Mesendoderm (in vitro differentiated cells): ENCODE results near the gene ZNF747.

Source experiments
- DNase-seq: peaks from one replicate; pipeline ENCODE4 v3.0.0; 2013
- H2AK5ac ChIP-seq: 2 replicates; pipeline ENCODE4 v1.6.1; 2013; ENCODE audit warnings: low read length, inconsistent platforms
- H2BK120ac ChIP-seq: 2 replicates; pipeline ENCODE4 v1.6.1; 2013; ENCODE audit warnings: low read depth, mild to moderate bottlenecking, low read length, moderate library complexity, mixed read lengths
- H2BK15ac ChIP-seq: replicated peaks from 2 replicates; pipeline ENCODE4 v1.6.1; 2013; ENCODE audit warnings: low read depth, mild to moderate bottlenecking, moderate library complexity
- H2BK5ac ChIP-seq: 2 replicates; pipeline ENCODE4 v1.6.1; 2013; ENCODE audit warnings: low read length, inconsistent platforms
- H3K18ac ChIP-seq: 2 replicates; pipeline ENCODE4 v1.6.1; 2013; ENCODE audit warnings: mild to moderate bottlenecking, low read length, mixed read lengths
- H3K23ac ChIP-seq: one replicate; pipeline ENCODE4 v1.6.1; 2013; ENCODE audit warnings: low read length
- H3K27ac ChIP-seq: 2 replicates; pipeline ENCODE4 v1.5.1; 2013; ENCODE audit warnings: low read depth, mild to moderate bottlenecking, inconsistent platforms, low read length, moderate library complexity
- H3K27me3 ChIP-seq: 2 replicates; pipeline ENCODE4 v1.6.1; 2013; ENCODE audit warnings: low read length, control low read depth, mild to moderate bottlenecking, inconsistent platforms; ENCODE audit not compliant: insufficient read depth, poor library complexity
- H3K36me3 ChIP-seq: 2 replicates; pipeline ENCODE4 v1.6.1; 2013; ENCODE audit warnings: low read length, inconsistent platforms; ENCODE audit not compliant: control insufficient read depth, insufficient read depth
- H3K4ac ChIP-seq: one replicate; pipeline ENCODE4 v1.6.1; 2013; ENCODE audit warnings: low read depth, mild to moderate bottlenecking, low read length, moderate library complexity
- H3K4me1 ChIP-seq: 2 replicates; pipeline ENCODE4 v1.6.1; 2013; ENCODE audit warnings: low read depth, low read length, inconsistent platforms; ENCODE audit not compliant: control insufficient read depth
- H3K4me2 ChIP-seq: 2 replicates; pipeline ENCODE4 v1.6.1; 2013; ENCODE audit warnings: low read length
- H3K4me3 ChIP-seq: 2 replicates; pipeline ENCODE4 v1.5.1; 2013; ENCODE audit warnings: mild to moderate bottlenecking, low read length
- H3K56ac ChIP-seq: one replicate; pipeline ENCODE4 v1.6.1; 2013; ENCODE audit warnings: low read length
- H3K79me1 ChIP-seq: 2 replicates; pipeline ENCODE4 v1.6.1; 2013; ENCODE audit warnings: low read length, inconsistent platforms
- H3K79me2 ChIP-seq: 2 replicates; pipeline ENCODE4 v1.6.1; 2013; ENCODE audit warnings: mild to moderate bottlenecking, low read length; ENCODE audit not compliant: control insufficient read depth, insufficient read depth
- H3K9ac ChIP-seq: 2 replicates; pipeline ENCODE4 v1.6.1; 2013; ENCODE audit warnings: low read length, inconsistent platforms
- H4K5ac ChIP-seq: one replicate; pipeline ENCODE4 v1.6.1; 2013; ENCODE audit warnings: low read length
- H4K8ac ChIP-seq: one replicate; pipeline ENCODE4 v1.6.1; 2013; ENCODE audit warnings: low read depth, mild to moderate bottlenecking, control low read depth, low read length, moderate library complexity
- WGBS: extraction: QIAGEN DNeasy Blood & Tissue Kit; methylation state at CpG from one replicate; pipeline ENCODE4 v1.1.7; 2013; ENCODE audit warnings: low lambda C conversion rate, missing lambda C conversion rate; ENCODE audit not compliant: insufficient coverage; ENCODE audit errors: extremely low coverage; 5-methylcytosine and 5-hydroxymethylcytosine counted together

Gene ZNF747

GRCh38 chr16:30558789-30559377 is 24.2 kb upstream of the ZNF747 start:
- no peak overlapping the region for H4K5ac ChIP-seq
- DNase-seq = no peak
- H3K79me1 ChIP-seq = peaks cover 3% of the 10 kb centered on the region
- peak overlapping the region; percentile 67 for H2AK5ac ChIP-seq
- no peaks in the 10 kb centered on the region for H3K36me3 ChIP-seq
- whole genome bisulfite sequencing = no CpG with 5 or more reads among the region's 21 CpGs
- H2BK120ac ChIP-seq = no peak overlapping the region
- H3K4ac ChIP-seq = peak overlapping the region; percentile 64
- no peak overlapping the region for H2BK15ac ChIP-seq
- no peaks in the 10 kb centered on the region for H3K27me3 ChIP-seq
- no peak overlapping the region for H4K8ac ChIP-seq
- H3K4me1 ChIP-seq = no peaks in the 10 kb centered on the region
- no peak overlapping the region for H3K4me3 ChIP-seq
- peak overlapping the region; percentile 60 for H3K27ac ChIP-seq
- H3K9ac ChIP-seq = peak overlapping the region; percentile 76
- H3K79me2 ChIP-seq = no peaks in the 10 kb centered on the region
- H3K4me2 ChIP-seq = peak overlapping the region; percentile 12
- peak overlapping the region; percentile 87 for H3K56ac ChIP-seq
- H3K23ac ChIP-seq = no peak overlapping the region
- no peak overlapping the region for H2BK5ac ChIP-seq
- H3K18ac ChIP-seq = no peak overlapping the region

GRCh38 chr16:30557957-30558788 is 23.5 kb upstream of the ZNF747 start, which contains the start of gene ZNF764:
ZNF764 (minus strand) TSS chr16:30558374; CDS start chr16:30558182, 192 bp downstream.
- Histone ChIP-seq H3K36me3 (no peaks in the 10 kb centered on the region), H3K4me2 (peak within 1 kb of the TSS; percentile 69), H3K4me3 (peak within 1 kb of the TSS; percentile 77), H3K27ac (peak within 1 kb of the TSS; percentile 95), H2BK5ac (peak within 1 kb of the TSS; percentile 55), H3K56ac (peak within 1 kb of the TSS; percentile 90), H2BK120ac (no peak within 1 kb of the TSS), H3K79me2 (no peaks in the 10 kb centered on the region), H3K4ac (peak within 1 kb of the TSS; percentile 64), H4K8ac (peak within 1 kb of the TSS; percentile 77), H3K4me1 (no peaks in the 10 kb centered on the region), H3K79me1 (peaks cover 5% of the 10 kb centered on the region), H4K5ac (no peak within 1 kb of the TSS), H3K27me3 (no peaks in the 10 kb centered on the region), H3K18ac (peak within 1 kb of the TSS; percentile 86), H3K23ac (peak within 1 kb of the TSS; percentile 97), H3K9ac (peak within 1 kb of the TSS; percentile 92), H2BK15ac (no peak within 1 kb of the TSS), H2AK5ac (peak within 1 kb of the TSS; percentile 67)
- peak; percentile 99 for DNase-seq
- WGBS = no CpG with 5 or more reads among the region's 74 CpGs

DNA sequence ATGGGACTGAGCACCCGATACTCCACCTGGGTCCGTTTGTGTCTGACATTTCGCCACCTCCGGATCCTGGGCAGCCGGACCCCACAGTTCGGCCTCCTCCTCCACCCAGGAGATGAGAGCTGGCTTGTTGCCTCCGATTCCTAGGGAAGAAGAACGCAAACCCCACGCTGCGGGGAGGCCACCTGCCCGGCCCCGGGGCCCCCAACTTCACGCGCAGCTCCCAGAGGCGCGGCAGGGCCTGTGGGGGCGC is 23.0 kb upstream of the ZNF747 start:
- no peak overlapping the region for H2BK120ac ChIP-seq
- H2BK5ac ChIP-seq = no peak overlapping the region
- H4K5ac ChIP-seq = no peak overlapping the region
- peak overlapping the region; percentile 46 for H3K4ac ChIP-seq
- H3K23ac ChIP-seq = peak overlapping the region; percentile 97
- H3K36me3 ChIP-seq = no peaks in the 10 kb centered on the region
- peak overlapping the region; percentile 86 for H3K18ac ChIP-seq
- no peaks in the 10 kb centered on the region for H3K27me3 ChIP-seq
- H4K8ac ChIP-seq = peak overlapping the region; percentile 77
- no CpG with 5 or more reads among the region's 17 CpGs for WGBS
- H2AK5ac ChIP-seq = no peak overlapping the region
- H3K4me1 ChIP-seq = no peaks in the 10 kb centered on the region
- no peak for DNase-seq
- H3K79me1 ChIP-seq = peaks cover 5% of the 10 kb centered on the region
- H2BK15ac ChIP-seq = no peak overlapping the region
- peak overlapping the region; percentile 69 for H3K4me2 ChIP-seq
- H3K79me2 ChIP-seq = no peaks in the 10 kb centered on the region
- H3K9ac ChIP-seq = peak overlapping the region; percentile 92
- H3K4me3 ChIP-seq = peak overlapping the region; percentile 77
- peak overlapping the region; percentile 95 for H3K27ac ChIP-seq
- H3K56ac ChIP-seq = peak overlapping the region; percentile 90

GRCh38 chr16:30556125-30556473 is 21.4 kb upstream of the ZNF747 start:
- no peak overlapping the region for H2BK15ac ChIP-seq
- H3K36me3 ChIP-seq = no peaks in the 10 kb centered on the region
- no peak overlapping the region for H4K5ac ChIP-seq
- H3K4me1 ChIP-seq = no peaks in the 10 kb centered on the region
- no peak overlapping the region for H3K4ac ChIP-seq
- no peak overlapping the region for H3K27ac ChIP-seq
- DNase-seq = no peak
- no peak overlapping the region for H2AK5ac ChIP-seq
- H3K9ac ChIP-seq = no peak overlapping the region
- H3K4me2 ChIP-seq = no peak overlapping the region
- no peaks in the 10 kb centered on the region for H3K79me2 ChIP-seq
- WGBS = no CpG with 5 or more reads among the region's 10 CpGs
- H3K27me3 ChIP-seq = no peaks in the 10 kb centered on the region
- no peak overlapping the region for H4K8ac ChIP-seq
- H2BK120ac ChIP-seq = no peak overlapping the region
- no peak overlapping the region for H3K4me3 ChIP-seq
- peaks cover 5% of the 10 kb centered on the region for H3K79me1 ChIP-seq
- H2BK5ac ChIP-seq = no peak overlapping the region
- H3K56ac ChIP-seq = peak overlapping the region; percentile 17
- no peak overlapping the region for H3K23ac ChIP-seq
- no peak overlapping the region for H3K18ac ChIP-seq

GRCh38 chr16:30555315-30556124 is 20.9 kb upstream of the ZNF747 start:
- H3K9ac ChIP-seq = no peak overlapping the region
- H3K27ac ChIP-seq = no peak overlapping the region
- H3K23ac ChIP-seq = no peak overlapping the region
- DNase-seq = no peak
- no peaks in the 10 kb centered on the region for H3K79me2 ChIP-seq
- H3K4me3 ChIP-seq = no peak overlapping the region
- H3K18ac ChIP-seq = no peak overlapping the region
- peaks cover 5% of the 10 kb centered on the region for H3K79me1 ChIP-seq
- no peak overlapping the region for H2BK120ac ChIP-seq
- no peak overlapping the region for H3K4ac ChIP-seq
- no peak overlapping the region for H4K5ac ChIP-seq
- no peak overlapping the region for H3K4me2 ChIP-seq
- H2BK15ac ChIP-seq = no peak overlapping the region
- H4K8ac ChIP-seq = no peak overlapping the region
- WGBS = no CpG with 5 or more reads among the region's 69 CpGs
- H3K36me3 ChIP-seq = no peaks in the 10 kb centered on the region
- H2AK5ac ChIP-seq = no peak overlapping the region
- H3K56ac ChIP-seq = no peak overlapping the region
- H2BK5ac ChIP-seq = no peak overlapping the region
- no peaks in the 10 kb centered on the region for H3K27me3 ChIP-seq
- no peaks in the 10 kb centered on the region for H3K4me1 ChIP-seq
